Activated naive CD4-positive, alpha-beta T cell treated with anti-CD3 and anti-CD28 coated beads for 36 hours (primary cell): ENCODE data around the gene UTP11. TPM values are rescaled to one million over a fixed set of nuclear protein-coding genes. Genes with fewer than 3 reads are reported as not detected.
A peak's percentile ranks its signal among the peaks of the same experiment; 100 is the strongest.
"Not testable (repeated sequence)": the region's sequence is repeated elsewhere in the genome, so short reads cannot be mapped to it uniquely, and the experiment has no call there.

Experiments used
- CTCF ChIA-PET: fragments of 350-600 bp; sonication (Branson Sonifier 250); formaldehyde crosslinking; loops from one replicate; lab custom pipeline; 2021; ENCODE audit warnings: antibody characterized with exemption; lab: Charles Lee
- DNase-seq: peaks from one replicate; pipeline ENCODE4 v3.0.0-alpha.2; 2020
- H3K27ac Mint-ChIP-seq: one replicate; pipeline ENCODE4 v1.8.0; 2021; ENCODE audit warnings: mild to moderate bottlenecking, mixed read lengths
- H3K27me3 Mint-ChIP-seq: one replicate; pipeline ENCODE4 v1.8.0; 2021; ENCODE audit warnings: low read depth, mixed read lengths
- H3K36me3 Mint-ChIP-seq: one replicate; pipeline ENCODE4 v1.8.0; 2021; ENCODE audit warnings: low read depth, mixed read lengths
- H3K4me1 Mint-ChIP-seq: one replicate; pipeline ENCODE4 v1.8.0; 2021; ENCODE audit warnings: low read depth, mixed read lengths
- H3K4me3 Mint-ChIP-seq: one replicate; pipeline ENCODE4 v1.8.0; 2021; ENCODE audit warnings: mild to moderate bottlenecking, moderate library complexity, mixed read lengths
- H3K9me3 Mint-ChIP-seq: one replicate; pipeline ENCODE4 v1.8.0; 2021; ENCODE audit warnings: mixed read lengths
- intact Hi-C: fragments of 100-400 bp; cut with micrococcal nuclease; formaldehyde crosslinking; loops from one replicate; pipeline ENCODE4 v1.15.1; 2023
- total RNA-seq, 2 experiments: library from RNA; stranded (reverse); gene quantifications; one replicate each; pipeline ENCODE4 v1.2.3, GENCODE V29; 2021

UTP11 gene
- total RNA-seq, 2 experiments from 2014 or later = 49.7 to 49.8 TPM

DNA sequence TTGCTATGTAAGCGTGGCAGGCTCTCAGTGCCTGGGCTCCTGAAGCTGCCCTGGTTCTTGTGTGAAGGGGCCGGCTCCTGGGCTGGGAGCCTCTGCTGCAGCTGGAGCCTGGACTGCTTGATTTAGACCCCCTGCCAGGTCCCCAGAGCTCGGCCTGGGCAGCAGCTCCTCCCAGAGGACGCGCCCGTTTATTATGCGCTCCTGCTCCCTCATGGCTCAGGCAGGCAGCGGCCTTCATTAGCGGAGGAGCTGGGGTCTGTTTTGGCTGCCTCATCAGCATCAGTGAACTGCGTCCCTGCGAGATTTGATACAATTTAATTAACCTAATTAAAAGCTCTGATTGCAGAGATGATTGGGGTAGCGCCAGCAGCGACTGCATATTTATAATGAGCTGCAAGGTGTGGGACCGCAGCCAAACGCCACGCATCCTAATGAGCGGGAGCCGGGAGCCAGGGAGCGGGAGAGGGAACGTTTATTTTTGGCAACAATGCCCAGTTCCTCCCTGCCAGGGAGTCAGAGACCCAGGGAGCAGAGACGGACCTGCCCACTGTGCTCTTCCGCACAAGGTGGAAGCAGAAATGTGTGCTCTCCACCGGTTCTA is 16.6 kb downstream of the UTP11 start:
- H3K9me3 Mint-ChIP-seq = no peaks in the 10 kb centered on the region
- CTCF ChIA-PET = interaction anchor here (0.6 to 7.5 kb wide), 9 partner anchors 9 to 1175 kb away, joined by 3 to 57 read pairs (median 8); partner anchors contain the start of genes MACF1 and UTP11
- H3K4me3 Mint-ChIP-seq = no peak overlapping the region
- H3K27me3 Mint-ChIP-seq = no peaks in the 10 kb centered on the region
- intact Hi-C loops = loop anchor here (2.0 to 10.0 kb wide), 5 partner anchors 97 to 1156 kb away; partner anchors contain the start of genes C1orf122 and YRDC
- DNase-seq = no peak
- peaks cover 13% of the 10 kb centered on the region for H3K36me3 Mint-ChIP-seq
- H3K27ac Mint-ChIP-seq = peak overlapping the region; percentile 89
- H3K4me1 Mint-ChIP-seq = peaks cover 53% of the 10 kb centered on the region

GRCh38 chr1:38029685-38030511 is 17.4 kb downstream of the UTP11 start:
- H3K4me3 Mint-ChIP-seq = peak overlapping the region; percentile 21
- intact Hi-C loops = loop anchor here (2.0 to 10.0 kb wide), 6 partner anchors 17 to 1155 kb away; partner anchors contain the start of genes C1orf122, POU3F1 and YRDC

DNA sequence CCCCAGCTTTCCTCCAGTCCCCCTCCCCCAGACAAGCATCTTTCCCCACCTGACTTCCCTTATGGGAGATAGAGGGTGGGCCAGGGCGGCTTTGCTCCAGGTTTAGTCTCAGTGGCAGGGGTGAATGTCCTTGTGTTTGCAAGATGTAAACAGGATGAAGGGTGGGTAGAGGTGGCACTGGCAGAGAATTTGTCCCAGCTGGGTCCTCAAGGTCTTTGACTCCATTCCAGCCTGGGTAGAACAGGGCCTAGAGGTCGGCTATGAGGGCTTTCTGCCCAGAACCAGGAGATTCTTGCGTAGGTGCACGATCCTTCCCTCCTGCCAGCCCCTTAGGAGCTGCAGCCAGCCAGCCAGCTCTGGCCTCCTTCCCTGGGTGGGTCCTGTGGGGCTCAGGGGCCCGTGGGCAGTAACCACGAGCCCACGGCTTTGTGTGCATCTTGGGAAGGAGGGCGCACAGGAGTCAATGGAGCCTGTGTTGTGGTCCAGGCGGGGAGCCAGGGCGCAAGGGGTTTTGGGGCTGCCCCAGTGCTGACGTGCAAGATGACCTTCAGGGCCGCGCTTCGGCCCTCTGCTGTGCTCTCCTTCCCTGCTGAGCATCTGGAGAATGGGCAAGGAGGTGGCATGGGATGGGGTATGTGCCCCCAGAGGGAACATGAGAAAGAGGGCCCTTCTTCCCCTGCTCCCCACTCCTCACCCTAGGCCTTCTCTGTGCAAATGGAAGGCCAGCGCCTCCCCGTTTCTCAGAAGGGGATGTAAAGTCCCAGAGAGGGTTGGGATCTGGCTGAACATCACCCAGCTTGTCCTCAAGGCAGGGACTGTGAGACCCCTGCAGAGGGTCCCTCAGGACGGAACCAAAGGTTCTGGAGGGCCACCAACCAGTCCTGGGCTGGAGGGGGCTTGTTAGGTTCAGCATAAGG is 18.3 kb downstream of the UTP11 start:
- intact Hi-C loops = loop anchor here (2.0 kb wide), 1 partner anchor 16 kb away; the partner anchor contains the start of gene POU3F1
- DNase-seq = no peak
- Mint-ChIP-seq H3K4me3 (no peak overlapping the region), H3K9me3 (no peaks in the 10 kb centered on the region), H3K27ac (peak overlapping the region; percentile 81), H3K27me3 (no peaks in the 10 kb centered on the region), H3K36me3 (peaks cover 7% of the 10 kb centered on the region), H3K4me1 (peaks cover 53% of the 10 kb centered on the region)
- CTCF ChIA-PET = interaction anchor here (0.9 to 7.5 kb wide), 6 partner anchors 10 to 41 kb away, joined by 3 to 57 read pairs (median 6); partner anchors contain the start of gene UTP11

More at GRCh38 chr1:38029685-38030511, 17.4 kb downstream of the UTP11 start:
- H3K9me3 Mint-ChIP-seq = no peaks in the 10 kb centered on the region
- H3K4me1 Mint-ChIP-seq = peaks cover 53% of the 10 kb centered on the region
- CTCF ChIA-PET = interaction anchor here (0.6 to 7.5 kb wide), 9 partner anchors 8 to 1175 kb away, joined by 3 to 57 read pairs (median 5); partner anchors contain the start of genes MACF1 and UTP11
- H3K27me3 Mint-ChIP-seq = no peaks in the 10 kb centered on the region
- peaks cover 10% of the 10 kb centered on the region for H3K36me3 Mint-ChIP-seq
- peak; percentile 89 for DNase-seq
- peak overlapping the region; percentile 81 for H3K27ac Mint-ChIP-seq

- Mint-ChIP-seq H3K36me3 (peaks cover 5% of the 10 kb centered on the region), H3K9me3 (no peaks in the 10 kb centered on the region), H3K27me3 (no peaks in the 10 kb centered on the region), H3K4me3 (no peak overlapping the region), H3K4me1 (peaks cover 52% of the 10 kb centered on the region), H3K27ac (no peak overlapping the region)
- intact Hi-C loops = loop anchor here (2.0 kb wide), 1 partner anchor 15 kb away; the partner anchor contains the start of gene POU3F1
- no peak for DNase-seq
- CTCF ChIA-PET = interaction anchor here (0.7 kb wide), 1 partner anchor 9 kb away, joined by 3 read pairs; no protein-coding TSS in a partner anchor
Measured at GRCh38 chr1:38031513-38031866, 19.0 kb downstream of the UTP11 start.

- H3K36me3 Mint-ChIP-seq, H3K4me3 Mint-ChIP-seq, DNase-seq, H3K9me3 Mint-ChIP-seq, H3K27me3 Mint-ChIP-seq, H3K27ac Mint-ChIP-seq, intact Hi-C loops: not testable (repeated sequence)
- CTCF ChIA-PET = interaction anchor here (0.6 to 1.9 kb wide), 2 partner anchors 39 to 555 kb away, joined by 3 to 7 read pairs; no protein-coding TSS in a partner anchor
- peaks cover 37% of the 10 kb centered on the region for H3K4me1 Mint-ChIP-seq
Measured at GRCh38 chr1:38032992-38033391, 20.5 kb downstream of the UTP11 start.

- no peak for DNase-seq
- H3K27me3 Mint-ChIP-seq = peaks cover 7% of the 10 kb centered on the region
- CTCF ChIA-PET = no interaction called here
- H3K4me3 Mint-ChIP-seq = no peak overlapping the region
- no peaks in the 10 kb centered on the region for H3K36me3 Mint-ChIP-seq
- H3K9me3 Mint-ChIP-seq = no peaks in the 10 kb centered on the region
- no peak overlapping the region for H3K27ac Mint-ChIP-seq
- intact Hi-C loops = no loop called here
- H3K4me1 Mint-ChIP-seq = peaks cover 19% of the 10 kb centered on the region
Measured at GRCh38 chr1:38034871-38035270, 22.3 kb downstream of the UTP11 start.

- H3K4me1 Mint-ChIP-seq = no peaks in the 10 kb centered on the region
- peaks cover 29% of the 10 kb centered on the region for H3K27me3 Mint-ChIP-seq
- H3K27ac Mint-ChIP-seq = no peak overlapping the region
- H3K36me3 Mint-ChIP-seq = no peaks in the 10 kb centered on the region
- intact Hi-C loops = no loop called here
- no peaks in the 10 kb centered on the region for H3K9me3 Mint-ChIP-seq
- DNase-seq = peak; percentile 38
- CTCF ChIA-PET = interaction anchor here (0.9 to 2.6 kb wide), 2 partner anchors 9 to 35 kb away, joined by 3 to 11 read pairs; no protein-coding TSS in a partner anchor
- H3K4me3 Mint-ChIP-seq = no peak overlapping the region
Measured at GRCh38 chr1:38037221-38037939, 24.8 kb downstream of the UTP11 start.

DNA sequence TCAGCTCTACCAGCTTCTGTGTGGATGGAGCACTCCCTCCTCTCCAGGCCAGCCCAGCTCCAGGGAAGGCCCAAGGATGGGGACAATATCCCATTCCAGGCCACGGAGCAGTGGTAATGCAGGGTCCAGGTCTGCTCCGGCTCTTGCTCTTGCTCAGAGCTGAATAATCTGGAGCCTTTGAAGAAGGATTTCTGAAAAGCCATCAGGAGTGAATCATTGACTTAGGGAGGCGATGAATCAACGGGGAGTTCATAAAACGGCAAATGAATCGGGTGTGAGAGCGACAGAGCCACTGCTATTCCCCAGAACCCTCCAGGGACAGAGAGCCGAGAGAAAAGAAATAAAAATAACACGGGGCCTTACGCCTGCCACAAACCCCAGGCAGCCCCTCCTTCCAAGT is 26.3 kb downstream of the UTP11 start:
- intact Hi-C loops = no loop called here
- Mint-ChIP-seq H3K27me3 (peaks cover 41% of the 10 kb centered on the region), H3K27ac (no peak overlapping the region), H3K4me3 (no peak overlapping the region), H3K4me1 (peaks cover under 1% of the 10 kb centered on the region), H3K9me3 (no peaks in the 10 kb centered on the region), H3K36me3 (no peaks in the 10 kb centered on the region)
- DNase-seq = no peak
- CTCF ChIA-PET = interaction anchor here (2.6 kb wide), 1 partner anchor 11 kb away, joined by 11 read pairs; no protein-coding TSS in a partner anchor

DNA sequence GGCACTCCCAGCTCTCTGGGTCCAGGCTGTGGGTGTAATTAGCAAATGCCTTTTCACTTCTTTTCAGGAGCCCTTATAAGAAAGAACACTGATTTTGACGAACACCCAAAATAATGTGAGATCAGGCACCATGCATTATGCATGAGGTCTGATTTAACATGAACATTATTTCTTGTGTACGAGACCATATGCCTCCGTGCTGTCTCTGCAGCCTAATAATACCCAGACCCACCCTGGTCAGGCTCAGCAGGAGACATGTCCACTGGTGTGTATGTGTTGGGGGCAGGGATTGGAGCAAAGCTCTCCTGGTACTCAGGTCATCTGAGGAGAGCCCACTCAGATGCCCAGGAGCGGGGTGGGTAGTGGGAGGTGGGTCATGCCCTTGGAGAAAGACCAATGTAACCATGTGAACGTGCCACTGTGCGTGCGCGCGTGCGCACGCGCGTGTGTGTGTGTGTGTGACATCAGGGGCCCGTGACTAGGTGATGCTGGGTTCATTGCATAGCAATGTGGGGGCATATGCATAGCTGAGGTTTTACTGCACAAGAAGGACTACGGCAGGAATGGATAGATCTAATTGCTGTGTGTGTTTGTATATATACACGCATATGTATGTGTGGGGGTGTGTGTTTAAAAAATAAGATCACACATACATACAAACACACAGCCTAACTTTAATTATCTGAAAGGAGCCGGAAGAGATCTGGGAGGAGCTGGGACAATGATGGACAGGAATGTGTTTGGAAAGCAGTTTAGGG is 27.0 kb downstream of the UTP11 start:
- H3K27ac Mint-ChIP-seq = no peak overlapping the region

More for the DNA sequence above, 27.0 kb downstream of the UTP11 start:
- Mint-ChIP-seq H3K4me1 (peaks cover 4% of the 10 kb centered on the region), H3K27me3 (peaks cover 45% of the 10 kb centered on the region), H3K36me3 (no peaks in the 10 kb centered on the region), H3K4me3 (no peak overlapping the region), H3K9me3 (no peaks in the 10 kb centered on the region)
- no peak for DNase-seq
- intact Hi-C loops = loop anchor here (5.0 kb wide), 1 partner anchor 783 kb away; no protein-coding TSS in a partner anchor
- CTCF ChIA-PET = interaction anchor here (1.1 to 2.6 kb wide), 2 partner anchors 11 to 12 kb away, joined by 4 to 11 read pairs; no protein-coding TSS in a partner anchor
